Measurements from ENCODE around the gene ABAT.
"Not testable (repeated sequence)": the region's sequence is repeated elsewhere in the genome, so short reads cannot be mapped to it uniquely, and the experiment has no call there.

ABAT gene

DNA sequence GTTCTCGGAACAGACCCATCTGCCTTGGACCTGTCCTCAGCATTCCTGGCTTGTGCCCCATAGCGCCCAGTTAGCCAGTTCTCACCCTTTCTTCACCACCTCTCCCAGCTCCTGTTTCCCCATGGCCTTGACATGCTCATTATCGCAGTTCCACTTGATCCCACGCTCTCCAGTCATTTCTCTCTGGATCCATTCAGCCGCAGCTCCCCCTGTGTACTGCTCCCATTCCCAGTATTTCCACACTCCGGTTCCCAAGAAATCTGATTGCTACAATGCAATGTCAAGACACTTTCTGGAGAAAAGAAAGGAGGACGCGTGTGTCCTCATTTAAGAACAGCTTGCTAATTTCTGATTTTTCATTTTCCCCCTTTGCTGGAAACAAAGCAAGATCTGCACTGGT, 67.7 kb downstream of the ABAT start:
- no peak for DNase-seq (ENCODE audit: low spot score)

DNA sequence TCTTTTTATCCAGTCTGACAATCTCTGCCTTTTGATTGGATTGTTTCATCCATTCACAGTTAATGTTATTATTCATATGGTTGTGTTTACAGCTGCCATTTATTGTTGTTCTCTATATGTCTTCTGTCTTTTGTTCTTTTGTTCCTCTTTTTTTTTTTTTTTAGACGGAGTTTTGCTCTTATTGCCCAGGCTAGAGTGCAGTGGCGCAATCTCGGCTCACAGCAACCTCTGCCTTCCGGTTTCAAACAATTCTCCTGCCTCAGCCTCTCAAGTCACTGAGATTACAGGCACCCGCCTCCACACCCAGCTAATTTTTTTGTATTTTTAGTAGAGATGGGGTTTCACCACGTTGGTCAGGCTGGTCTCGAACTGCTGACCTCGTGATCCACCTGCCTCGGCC, 74.5 kb downstream of the ABAT start:
- DNase-seq (ENCODE audit: low spot score): not testable (repeated sequence)

DNA sequence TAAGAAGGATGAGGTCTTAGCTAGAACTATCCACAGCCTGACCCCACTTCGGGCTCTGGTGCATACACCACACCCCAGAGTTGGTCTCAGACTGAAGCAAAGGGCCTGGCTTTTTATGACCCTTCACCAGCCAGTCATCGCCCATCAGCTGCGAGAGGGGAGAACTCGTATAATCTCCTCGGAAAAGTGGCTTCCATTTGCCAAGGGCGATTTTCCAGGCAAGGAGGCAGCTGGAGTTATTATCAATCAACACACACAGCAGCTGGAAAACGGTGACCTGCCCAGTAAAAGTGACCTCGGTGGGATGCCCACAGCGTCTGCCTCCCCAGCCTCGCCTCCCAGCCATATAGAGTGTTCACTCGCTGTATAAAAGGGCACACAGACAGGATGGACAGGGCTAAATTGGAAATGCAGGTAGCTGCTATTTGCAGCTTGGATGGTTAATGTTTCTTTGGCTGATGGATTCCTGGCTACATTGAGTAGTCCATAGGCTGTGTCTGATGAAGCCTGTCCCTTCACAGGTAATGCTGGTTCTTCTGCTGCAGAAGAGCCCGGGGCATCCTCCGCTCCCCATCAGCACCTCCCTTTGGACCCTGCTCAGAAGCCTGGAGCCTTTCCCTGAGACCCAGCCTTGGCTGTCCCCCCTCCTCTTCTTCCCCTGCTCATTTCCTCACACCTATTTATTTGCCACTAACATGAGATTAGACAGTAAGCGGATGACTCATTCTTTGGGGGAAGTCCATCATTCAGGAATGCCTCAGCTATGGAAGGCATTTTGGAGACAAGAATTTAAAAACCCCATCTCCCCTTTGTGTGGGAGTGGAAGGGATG, 77.3 kb downstream of the ABAT start:
- peak; percentile 67 for DNase-seq (ENCODE audit: low spot score)

DNA sequence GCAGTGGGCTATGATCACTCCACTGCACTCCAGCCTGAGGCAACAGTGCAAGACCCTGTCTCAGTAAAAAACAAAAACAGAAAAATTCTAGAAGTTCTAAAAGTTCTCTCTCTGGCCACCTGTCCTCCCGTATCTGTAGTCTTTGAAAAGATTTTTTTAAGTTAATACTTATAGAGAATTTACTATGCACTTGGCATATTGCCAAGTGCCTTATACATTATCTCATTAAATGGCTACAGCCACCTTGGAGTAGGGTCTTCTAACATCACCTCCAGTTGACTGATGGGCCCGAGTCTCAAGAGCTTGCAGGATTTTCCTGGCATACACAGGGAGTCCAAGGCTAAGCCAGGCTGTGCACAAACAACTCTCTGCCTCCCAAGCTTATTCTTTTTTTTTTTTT, 78.3 kb downstream of the ABAT start:
- DNase-seq (ENCODE audit: low spot score): no peak

DNA sequence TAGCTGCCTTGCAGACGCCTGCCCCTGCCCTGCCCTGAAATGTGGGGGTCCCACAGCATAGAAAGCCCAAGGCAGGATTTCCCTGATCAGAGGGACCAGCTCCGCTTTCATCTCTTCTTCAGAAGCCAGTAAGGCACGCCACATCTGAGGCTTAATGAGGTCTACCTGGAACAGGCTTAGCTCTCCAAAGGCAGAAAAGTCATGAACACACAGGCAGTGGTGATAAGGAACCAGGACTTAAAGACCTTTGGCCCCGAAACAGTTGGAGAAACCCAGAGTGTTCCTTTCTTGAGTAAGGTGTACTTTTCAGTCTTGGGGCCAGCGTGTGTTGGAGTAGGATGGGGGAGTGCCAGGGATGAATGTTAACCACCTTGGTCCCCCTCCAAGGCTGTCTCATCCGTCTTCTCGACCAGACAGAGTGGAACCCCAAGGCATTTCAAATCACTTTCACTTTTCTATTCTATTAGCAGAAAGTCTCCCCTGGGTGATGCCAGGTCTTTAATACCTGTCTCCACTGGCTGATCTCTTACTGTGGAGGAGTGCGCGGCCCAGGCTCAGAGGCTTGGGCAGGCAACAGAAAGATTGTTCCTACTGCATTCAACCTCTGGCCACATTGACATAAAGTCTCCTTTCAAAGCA, 79.1 kb downstream of the ABAT start:
- no peak for DNase-seq (ENCODE audit: low spot score)

DNA sequence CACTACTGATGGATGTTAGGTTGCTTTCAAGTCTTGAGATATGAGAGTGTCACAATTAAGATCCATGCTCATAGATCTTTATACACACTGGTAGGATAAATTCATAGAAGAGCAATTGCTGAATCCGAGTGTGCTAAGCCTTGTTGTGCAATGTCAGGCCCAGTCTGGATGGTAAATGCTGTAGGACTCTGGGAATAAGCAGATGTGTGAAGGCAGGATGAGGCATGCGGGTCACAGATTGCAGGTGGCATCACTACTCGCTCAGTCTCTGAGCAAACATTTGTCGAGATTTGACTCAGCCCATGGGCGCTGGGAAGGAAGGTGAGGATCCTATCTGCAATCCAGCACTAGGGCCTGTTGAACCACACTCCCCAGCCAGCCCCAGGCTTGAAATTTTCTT, 82.3 kb downstream of the ABAT start:
- DNase-seq (ENCODE audit: low spot score): no peak

DNA sequence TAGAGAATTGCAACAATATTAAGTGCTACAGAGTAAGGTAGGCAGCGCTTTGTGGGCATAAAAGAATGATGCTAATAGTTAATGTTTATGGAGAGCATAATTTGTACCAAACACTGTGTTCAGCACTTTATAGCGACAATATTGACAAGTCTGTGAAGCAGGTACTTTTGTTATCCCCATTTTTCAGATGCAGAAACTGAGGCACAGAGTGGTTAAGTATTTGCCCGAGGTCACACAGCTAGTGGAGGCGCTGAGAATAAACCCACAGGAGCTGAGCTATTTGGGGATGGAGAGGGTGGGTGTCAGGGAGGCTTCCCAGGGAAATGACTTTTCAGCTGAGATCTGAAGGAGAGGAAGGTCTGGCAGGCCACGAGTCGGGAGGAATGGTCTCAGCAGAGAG, 83.6 kb downstream of the ABAT start:
- DNase-seq (ENCODE audit: low spot score): no peak

DNA sequence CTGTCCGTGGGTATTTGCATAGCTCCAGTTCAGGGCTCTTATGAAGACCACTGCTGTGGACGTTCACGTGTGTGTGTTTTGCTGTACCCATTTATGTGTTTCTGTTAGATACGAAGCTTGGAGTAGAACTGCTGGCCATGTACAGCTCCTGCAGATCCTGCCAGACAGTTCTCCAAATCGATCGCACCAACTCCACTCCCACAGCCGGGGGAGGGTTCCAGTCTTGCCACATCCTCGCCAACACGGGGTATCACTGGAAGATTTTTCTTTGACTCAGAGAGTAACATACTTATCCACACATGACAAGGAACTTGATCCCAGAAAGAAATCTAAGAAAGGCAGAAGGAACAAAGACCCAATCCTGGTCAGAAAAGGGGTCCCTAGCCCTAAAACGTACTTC, 85.6 kb downstream of the ABAT start:
- DNase-seq (ENCODE audit: low spot score): no peak

DNA sequence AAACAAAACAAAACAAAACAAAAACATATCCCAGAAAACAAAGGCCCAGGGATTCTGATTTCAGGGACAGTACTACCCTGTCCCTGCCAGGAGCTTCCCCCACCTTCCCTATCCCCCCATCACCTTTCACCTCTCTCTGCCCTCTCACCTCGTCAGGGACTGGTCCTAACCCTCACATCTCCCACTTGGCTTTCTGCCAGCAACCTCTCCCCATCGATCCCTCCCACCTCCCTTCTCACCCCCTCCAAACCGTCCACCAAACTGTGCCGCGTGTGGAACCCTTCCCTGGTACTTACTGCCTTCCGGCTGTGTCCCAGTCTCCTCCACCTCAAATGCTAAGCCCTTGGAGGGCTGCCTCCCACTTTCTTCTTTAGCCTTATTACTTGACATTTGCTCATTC, 86.7 kb downstream of the ABAT start:
- DNase-seq (ENCODE audit: low spot score): no peak

DNA sequence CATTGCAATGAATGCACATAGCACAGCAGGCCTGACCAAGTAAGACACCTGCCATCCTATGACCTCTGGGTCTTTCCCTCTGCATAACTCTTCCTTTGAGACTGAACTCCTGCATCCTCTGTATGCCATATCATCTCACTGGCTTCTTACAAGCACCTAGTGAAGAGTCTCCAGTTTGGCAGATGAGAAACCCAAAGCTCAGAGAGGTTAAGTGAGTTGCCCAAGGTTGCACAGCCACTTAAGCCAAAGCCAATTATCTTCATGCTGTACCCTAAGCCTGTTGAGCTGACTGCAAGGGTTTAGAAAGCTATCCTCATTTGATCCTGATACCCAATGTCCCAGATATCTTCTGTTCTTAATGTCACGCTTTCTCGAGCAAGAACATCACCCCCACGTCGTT, 87.8 kb downstream of the ABAT start:
- DNase-seq (ENCODE audit: low spot score): no peak

DNA sequence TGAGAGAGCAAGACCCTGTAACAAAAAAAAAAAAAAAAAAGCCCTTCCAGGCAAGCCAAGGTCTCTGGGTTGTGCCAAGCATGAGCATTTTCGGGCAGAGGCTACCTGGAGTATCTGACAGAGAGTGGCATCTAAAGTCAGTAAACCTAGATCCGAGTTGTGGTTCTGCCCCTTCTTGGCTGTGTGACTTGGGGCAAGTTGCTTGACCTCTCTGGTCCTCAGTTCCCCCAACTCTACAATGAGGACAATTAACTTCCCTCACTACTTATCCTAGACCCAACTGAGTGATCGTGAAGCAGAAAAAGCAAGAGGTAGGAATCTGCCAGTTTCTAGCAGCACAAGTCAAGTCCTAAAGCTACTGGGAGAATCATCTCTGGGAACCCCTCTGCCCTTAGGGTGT, 88.7 kb downstream of the ABAT start:
- no peak for DNase-seq (ENCODE audit: low spot score)

DNA sequence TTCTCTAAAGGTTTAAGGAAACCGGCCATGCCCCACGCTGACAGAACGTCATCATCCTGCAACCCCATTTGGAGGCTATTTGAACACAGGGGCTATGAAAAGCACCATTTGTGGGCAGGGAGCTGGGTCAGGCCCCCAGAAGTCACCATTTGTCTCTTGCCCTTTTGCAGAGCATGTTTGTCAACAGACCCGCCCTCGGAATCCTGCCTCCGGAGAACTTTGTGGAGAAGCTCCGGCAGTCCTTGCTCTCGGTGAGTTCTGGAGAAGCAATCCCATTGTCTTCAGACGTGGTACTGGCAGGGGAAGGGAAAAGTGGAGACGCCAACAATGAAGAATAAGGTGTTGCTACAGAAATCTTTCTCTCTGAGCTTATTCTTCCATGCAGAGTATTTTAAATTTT, 89.5 kb downstream of the ABAT start:
- DNase-seq (ENCODE audit: low spot score): no peak

DNA sequence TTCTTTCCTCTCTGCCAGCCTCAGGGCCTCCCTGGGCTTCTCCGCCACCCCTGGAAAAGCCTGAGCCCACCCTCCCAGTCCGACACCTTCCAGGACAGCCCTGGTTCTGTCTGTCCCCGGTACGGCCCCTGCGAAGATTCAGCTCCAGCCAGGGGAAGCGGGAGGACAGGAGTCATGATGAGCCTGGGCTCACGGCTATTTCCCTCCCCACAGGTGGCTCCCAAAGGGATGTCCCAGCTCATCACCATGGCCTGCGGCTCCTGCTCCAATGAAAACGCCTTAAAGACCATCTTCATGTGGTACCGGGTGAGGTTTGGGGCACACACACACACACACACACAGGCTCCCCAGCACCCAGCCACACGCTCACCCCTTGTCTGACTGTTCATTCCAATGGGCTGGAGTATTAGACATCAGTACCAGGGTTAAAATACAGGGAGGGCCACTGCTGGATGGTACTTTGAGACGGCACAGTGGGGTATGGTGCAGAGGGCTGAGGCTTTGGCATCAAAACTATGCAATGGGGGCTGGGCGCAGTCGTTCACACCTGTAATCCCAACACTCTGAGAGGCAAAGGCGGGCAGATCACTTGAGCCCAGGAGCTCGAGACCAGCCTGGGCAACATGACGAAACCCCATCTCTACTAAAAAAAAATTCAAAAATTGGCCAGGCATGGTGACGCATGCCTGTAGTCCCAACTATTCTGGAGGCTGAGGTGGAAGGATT, 90.3 kb downstream of the ABAT start:
- no peak for DNase-seq (ENCODE audit: low spot score)

DNA sequence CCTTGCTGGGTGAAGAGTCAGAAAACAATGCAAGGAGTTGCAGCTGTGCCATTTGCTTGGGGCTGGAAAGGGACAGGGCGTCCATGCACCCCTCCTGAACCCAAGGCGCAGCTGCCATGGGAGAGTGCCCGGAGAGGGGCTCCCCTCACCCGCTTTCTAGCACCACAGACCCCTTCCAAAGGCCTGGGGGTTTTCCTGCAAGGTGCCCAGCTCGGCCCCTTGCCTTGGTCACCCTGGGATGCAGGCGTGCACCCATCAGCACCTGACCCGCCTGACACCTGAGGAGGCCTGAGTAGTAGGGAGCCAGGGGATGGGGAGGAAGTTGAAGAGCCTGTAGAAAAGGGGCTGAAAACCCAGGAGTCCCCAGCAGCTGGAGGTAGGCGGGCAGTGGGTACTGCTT, 92.8 kb downstream of the ABAT start:
- no peak for DNase-seq (ENCODE audit: low spot score)

DNA sequence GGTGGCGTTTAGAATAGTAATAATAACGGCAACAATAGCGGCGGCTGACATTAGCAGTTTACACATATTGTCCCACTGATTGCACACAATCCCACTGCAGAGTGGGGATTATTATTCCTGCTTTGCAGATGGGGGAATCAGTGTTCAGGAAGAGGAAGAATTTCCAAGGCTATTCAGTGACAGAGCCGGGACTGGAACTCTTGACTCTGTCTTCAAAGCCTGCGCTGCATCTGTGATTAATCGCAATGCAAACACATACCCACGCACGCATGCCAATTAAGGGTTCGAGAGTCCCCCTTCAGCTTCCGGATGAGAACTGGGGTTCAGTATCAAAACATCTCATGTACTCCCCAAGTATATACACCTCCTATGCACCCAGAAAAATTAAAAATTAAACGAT, 93.9 kb downstream of the ABAT start:
- DNase-seq (ENCODE audit: low spot score): no peak

DNA sequence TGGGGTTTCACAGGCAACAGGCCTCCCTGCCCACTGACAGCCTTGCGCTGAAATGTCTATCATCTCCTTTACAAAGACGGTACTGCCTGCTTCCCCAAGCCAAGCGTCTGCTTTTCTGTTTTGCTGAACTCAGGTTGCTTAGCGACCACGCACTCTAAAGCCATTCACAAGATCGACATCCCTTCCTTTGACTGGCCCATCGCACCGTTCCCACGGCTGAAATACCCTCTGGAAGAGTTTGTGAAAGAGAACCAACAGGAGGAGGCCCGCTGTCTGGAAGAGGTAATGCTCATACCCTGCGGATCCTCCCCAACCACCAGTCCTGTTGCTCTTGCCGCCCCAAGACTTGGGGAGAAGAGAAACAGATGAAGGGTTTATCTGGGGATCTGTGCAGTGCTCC, 94.3 kb downstream of the ABAT start:
- no peak for DNase-seq (ENCODE audit: low spot score)

DNA sequence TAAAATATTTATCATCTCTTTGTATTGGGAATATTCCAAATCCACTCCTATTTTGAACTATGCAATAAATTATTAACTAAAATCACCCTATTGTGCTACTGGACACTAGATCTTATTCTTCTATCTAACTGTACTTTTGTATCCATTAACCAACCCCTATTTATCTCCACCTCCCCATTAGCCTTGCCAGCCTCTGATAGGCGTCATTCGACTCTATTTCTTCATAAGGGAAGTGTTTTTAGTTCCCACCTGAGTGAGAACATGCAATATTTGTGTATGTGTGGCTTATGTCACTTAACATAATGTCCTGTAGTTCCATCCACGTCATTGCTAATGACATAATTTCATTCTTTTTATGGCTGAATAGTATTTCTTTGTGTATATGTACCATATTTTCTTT, 99.1 kb downstream of the ABAT start:
- DNase-seq (ENCODE audit: low spot score): no peak

DNA sequence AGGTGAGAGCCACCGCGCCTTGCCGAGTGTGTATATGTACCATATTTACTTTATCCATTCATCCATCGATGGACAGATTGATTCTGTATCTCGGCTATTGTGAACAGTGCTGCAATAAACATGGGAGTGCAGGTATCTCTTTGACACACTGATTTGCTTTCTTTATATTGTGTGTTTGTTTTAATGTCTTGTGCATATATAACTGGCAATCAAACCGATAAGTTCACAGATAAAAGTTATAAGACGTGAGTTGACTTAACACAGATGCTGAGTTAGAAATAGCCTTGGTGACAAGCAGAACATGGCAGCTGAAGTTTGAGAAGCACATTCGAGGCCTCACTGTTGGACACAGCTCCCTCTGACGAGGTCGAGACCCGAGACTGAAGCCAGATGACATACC, 99.8 kb downstream of the ABAT start:
- no peak for DNase-seq (ENCODE audit: low spot score)

DNA sequence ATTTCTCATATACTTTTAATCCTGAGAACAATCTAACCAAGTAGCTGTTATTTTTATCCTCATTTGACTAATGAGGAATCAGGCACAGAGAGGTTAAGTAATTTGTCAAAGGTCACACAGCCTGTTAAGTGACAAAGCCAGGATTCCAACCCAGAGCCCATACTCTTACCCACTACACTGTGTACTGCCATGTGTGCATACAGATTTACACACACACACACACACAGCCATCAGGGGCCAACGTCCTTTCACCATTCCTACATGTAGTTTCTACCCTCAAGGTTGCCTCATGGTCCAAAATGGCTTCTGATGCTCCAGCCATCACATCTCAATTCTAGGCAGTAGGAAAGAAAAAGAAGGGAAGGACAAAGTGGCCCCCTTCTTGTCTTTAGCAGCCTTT, 100.9 kb downstream of the ABAT start:
- no peak for DNase-seq (ENCODE audit: low spot score)

DNA sequence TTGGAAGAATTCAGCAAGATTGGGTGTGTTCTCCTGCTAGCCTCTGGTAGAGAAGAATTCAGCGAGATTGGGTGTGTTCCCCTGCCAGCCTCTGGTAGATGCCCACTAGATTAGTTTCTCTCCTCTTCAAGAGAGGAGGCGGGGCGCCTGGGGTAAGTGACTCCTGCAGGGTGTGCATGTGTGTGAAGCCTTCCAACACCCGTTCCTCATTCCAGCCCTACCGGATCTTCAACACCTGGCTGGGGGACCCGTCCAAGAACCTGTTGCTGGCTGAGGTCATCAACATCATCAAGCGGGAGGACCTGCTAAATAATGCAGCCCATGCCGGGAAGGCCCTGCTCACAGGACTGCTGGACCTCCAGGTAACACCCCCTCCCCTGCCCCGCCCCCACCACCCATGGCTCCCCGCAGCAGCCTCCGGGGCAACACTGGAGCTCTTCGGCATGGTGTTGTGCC, 101.7 kb downstream of the ABAT start:
- no peak for DNase-seq (ENCODE audit: low spot score)

DNA sequence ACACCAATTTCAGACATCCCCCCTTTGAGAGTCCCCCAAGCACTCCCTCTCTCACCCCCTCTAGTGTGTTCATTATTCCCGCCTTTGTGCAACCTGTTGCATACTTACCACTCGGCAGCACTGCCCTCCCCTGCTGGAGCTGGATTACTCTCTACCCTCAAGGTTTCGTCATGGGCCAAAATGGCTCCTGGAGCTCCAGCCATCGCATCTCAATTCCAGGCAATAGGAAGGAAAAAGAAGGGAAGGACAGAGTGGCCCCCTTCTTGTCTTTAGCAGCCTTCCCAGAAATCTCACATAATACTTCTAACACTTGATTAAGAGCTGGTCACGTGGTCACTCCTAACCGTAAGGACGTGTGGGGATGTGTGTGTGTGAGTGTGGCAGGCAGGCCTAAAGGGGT, 102.8 kb downstream of the ABAT start:
- DNase-seq (ENCODE audit: low spot score): no peak

DNA sequence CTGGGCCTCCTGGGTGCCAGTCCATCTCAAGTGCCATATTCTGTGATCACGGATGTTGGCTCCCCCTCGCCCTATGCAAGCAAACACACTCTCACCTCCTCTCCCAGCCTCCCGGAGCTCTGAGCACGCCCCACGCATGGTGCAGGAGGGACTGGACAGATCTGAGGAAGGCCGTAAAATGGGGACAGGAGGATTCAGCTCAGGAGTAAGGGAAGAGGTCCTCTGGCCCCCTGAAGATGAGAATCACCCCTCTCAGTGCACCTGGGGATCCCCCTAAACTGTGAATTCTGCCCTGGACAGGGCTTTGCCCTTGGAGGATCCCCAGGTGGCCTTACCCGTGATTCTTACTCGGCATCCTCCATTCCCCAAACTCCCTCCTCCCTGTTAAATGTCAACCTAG, 107.4 kb downstream of the ABAT start:
- DNase-seq (ENCODE audit: low spot score): no peak

DNA sequence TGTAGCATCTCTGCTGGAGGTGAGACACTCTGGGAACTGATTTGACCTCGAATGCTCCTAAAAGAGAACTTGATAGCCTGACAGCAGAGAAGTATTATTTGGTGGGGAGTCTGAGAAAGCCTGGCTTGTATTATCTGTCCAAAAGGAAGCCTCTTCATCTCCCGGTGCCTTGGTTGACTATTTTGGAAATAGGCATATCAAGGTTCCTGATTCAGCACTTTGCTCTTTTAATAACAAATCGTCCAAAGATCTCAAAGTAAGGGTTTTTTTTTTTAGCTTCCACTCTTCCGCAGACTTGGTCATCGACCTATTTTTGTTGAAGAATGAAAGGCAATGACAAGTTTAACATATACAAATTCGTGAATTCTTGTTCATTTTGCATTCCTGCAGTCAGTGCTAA, 108.3 kb downstream of the ABAT start:
- no peak for DNase-seq (ENCODE audit: low spot score)

Data from AG08396 (cell line).